Brain pericyte (primary cell): ENCODE results near the gene RPS6KA6.
"Not testable (repeated sequence)": the region's sequence is repeated elsewhere in the genome, so short reads cannot be mapped to it uniquely, and the experiment has no call there.

ENCODE experiments used
- DNase-seq: peaks from one replicate; pipeline ENCODE4 v3.0.0-alpha.2; 2012; ENCODE audit warnings: low read depth, low spot score

Gene RPS6KA6

DNA sequence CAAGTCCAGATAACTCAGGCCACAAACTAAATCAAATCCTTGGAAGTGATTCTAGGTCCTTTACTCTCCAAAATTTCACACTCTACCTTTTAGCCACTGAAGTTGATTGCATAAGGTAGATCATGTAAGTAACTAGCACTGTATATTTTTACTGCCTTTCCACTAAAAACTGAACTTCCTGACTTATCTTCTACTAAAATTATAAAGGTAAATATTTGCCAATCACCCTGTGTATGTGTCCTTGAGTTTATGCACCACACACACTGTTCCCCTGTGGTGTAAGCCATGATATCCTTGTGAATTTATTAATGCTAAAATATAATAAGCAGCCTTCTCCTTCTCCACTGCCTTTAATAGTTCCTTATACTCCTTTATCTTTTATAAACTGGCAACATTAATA, 25.6 kb downstream of the RPS6KA6 start:
- DNase-seq, result no peak

- DNase-seq, result no peak
These were observed 26.4 kb downstream of the RPS6KA6 start for GRCh38 chrX:84161641-84162040.

DNA sequence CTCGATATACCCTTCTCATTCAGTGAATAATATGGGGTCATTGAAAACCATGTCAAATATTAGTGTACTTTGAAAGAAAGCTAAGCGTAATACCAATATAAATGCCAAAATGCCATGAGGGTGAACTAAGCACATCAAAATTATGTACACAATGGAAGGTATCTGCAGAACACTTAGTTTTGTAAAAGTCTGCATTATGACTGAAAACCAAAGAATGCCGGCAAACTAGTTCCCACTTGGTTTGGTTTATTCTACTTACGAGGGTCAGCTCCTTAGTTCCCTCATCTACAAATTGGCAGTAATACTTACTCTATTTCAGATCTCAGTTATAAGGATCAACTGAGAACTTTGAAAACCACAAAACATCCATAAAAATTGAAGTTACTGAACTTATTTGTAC, 27.3 kb downstream of the RPS6KA6 start:
- no peak for DNase-seq

GRCh38 chrX:84156821-84157220, 31.2 kb downstream of the RPS6KA6 start:
- DNase-seq, result no peak

DNA sequence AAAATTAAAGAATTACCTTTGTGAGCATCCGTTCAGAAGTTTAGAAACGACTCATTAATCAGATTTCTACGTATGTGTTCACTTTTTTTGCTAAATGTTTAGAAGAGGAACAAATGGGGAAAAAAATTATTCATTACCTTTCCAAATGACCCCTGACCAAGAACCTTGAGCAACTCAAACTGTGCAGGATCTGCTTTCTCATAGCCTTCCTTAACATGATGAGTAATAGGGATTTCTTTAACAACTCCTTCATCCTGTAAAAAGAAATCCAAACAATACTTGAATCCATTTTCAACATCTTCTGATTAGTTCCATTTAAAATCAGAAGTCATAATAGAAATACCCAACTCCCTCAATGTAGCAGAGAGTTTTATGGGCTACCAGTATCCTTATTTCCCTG, 32.1 kb downstream of the RPS6KA6 start:
- no peak for DNase-seq

DNA sequence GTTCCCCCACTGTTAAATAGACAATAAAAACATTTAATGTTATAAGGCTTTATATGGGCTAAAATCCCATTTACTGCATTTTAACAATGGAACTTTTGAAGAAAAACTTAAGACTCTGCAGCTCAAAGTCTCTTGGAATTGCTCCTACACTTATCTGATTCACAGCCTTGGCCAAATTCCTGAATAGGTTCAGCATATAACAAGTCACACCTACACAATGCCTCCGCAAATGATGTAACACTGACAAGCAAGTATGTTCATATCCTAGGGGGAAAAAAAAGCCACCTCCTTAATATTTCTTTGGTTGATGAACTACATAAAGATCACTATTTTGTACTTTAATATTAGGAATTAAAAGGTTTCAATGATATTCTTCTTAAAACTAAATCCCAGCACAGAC, 34.5 kb downstream of the RPS6KA6 start:
- no peak for DNase-seq

GRCh38 chrX:84144991-84145390, 43.0 kb downstream of the RPS6KA6 start:
- no peak for DNase-seq

DNA sequence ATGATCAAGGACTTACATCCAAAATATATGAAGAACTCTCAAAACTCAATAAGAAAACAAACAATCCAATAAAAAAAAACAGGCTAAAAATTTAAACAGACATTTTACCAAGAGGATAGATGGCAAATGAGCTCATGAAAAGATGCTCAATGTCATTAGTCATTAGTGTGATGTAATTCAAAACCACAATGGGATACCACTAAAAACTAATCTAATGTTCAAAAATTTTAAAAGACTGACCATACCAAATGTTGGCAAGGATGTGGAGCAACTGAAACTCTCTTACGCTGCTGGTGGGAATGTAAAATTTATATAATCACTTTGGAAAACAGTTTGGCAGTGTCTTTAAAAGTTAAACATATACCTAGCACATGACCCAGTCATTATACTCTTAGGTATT, 43.7 kb downstream of the RPS6KA6 start:
- no peak for DNase-seq

DNA sequence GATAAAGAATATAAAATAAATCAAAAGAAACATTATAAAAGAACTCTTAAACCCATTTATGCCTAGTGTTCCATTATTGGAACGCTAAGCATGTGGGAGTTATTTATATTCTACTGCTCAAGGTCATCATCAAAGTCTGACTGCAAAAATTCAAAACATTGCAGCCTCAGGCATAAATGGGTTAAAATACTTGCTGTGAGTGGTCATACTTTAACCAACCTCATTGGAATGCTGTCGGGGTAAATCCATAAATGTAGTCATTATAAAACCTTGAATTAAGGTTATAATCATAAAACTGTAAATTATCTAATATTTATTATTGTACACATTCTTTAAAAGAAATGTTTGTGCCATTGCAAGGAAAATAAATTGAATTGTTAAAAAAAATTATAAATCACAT, 55.0 kb downstream of the RPS6KA6 start:
- DNase-seq, result no peak

DNA sequence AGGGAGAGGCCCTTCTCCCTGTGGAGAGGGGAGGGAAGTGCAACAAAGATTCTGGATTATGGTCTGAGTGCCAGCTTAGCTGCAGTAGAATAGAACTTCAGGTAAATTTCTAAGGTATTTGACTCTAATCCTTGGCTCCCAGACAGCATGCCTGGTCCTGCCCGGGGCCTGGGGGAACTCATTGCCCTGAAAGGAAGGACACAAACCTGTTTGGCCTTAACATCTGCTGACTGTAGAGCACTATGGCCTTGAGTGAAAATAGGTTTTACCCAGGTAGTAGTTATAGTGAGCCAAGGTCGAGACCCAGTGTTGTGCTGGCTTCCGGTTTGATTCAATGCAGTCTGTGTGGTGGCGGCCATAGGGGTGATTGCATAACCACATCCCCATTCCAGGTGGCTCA, 64.4 kb downstream of the RPS6KA6 start:
- DNase-seq, result no peak

GRCh38 chrX:84118769-84119168, 69.2 kb downstream of the RPS6KA6 start:
- DNase-seq, result no peak

- DNase-seq, result no peak
These were observed 69.7 kb downstream of the RPS6KA6 start for GRCh38 chrX:84118315-84118714.

DNA sequence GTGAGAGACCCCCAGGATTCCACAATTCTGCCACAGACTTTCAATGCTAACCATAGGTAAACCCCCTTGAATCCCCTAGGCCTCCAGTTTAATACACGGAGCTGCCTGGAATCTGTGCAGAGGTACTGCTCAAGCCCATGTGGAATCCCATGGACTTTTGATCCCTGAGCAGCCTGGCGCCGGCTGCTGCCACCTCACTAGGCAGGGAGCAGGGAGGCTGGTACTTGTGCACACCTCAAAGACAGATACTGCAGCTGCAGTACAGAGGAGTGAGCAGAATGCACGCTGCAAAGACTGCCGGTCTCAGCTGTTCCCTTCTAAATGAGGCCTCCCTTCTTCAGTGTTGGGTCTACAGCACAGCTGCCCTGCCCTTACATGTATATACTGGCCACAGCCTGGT, 79.4 kb downstream of the RPS6KA6 start:
- no peak for DNase-seq

DNA sequence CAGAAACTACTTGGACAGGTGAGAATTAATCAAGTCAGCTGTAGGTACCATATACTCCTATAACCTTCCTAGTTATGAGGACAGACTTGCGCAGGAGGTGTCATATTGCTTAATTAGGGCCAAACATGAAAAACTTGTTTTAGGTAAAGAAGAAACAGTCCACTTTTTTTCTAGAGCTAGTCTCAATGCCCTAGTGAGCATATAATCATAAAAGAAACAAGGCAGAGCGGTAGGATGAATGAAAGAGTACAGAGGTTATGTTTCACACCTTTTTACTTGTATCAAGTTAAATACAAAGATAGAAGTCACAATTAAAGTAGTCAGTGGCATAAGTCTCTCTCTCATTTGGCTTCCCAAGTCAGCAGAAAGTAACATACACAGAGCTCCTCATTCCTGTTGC, 88.9 kb downstream of the RPS6KA6 start:
- DNase-seq, result no peak

DNA sequence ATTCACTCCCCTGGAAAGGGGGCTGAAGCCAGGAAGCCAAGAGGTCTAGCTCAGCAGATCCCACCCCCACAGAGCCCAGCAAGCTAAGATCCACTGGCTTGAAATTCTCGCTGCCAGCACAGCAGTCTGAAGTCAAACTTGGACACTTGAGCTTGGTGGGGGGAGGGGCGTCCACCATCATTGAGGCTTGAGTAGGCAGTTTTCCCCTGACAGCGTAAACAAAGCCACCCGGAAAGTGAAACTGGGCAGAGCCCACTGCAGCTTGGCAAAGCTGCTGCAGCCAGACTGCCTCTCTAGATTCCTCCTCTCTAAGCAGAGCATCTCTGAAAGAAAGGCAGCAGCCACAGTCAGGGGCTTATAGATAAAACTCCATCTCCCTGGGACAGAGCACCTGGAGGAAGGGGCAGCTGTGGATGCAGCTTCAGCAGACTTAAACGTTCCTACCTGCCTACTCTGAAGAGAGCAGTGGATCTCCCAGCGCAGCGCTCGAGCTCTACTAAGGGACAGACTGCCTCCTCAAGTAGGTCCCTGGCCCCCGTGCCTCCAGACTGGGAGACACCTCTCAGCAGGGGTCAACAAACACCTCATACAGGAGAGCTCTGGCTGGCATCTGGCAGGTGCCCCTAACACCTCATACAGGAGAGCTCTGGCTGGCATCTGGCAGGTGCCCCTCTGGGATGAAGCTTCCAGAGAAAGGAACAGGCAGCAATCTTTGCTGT, 108.4 kb downstream of the RPS6KA6 start:
- DNase-seq, result not testable (repeated sequence)

DNA sequence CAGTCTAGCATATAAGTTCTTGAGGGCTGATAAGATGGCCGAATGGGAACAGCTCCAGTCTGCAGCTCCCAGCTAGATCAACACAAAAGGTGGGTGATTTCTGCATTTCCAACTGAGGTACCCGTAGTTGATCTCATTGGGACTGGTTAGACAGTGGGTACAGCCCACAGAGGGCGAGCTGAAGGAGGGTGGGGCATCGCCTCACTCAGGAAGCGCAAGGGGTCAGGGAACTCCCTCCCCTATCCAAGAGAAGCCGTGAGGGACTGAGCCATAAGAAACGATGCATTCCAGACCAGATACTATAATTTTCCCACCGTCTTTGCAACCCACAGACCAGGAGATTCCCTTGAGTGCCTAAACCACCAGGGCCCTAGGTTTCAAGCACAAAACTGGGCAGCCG, 109.0 kb downstream of the RPS6KA6 start:
- DNase-seq, result no peak

DNA sequence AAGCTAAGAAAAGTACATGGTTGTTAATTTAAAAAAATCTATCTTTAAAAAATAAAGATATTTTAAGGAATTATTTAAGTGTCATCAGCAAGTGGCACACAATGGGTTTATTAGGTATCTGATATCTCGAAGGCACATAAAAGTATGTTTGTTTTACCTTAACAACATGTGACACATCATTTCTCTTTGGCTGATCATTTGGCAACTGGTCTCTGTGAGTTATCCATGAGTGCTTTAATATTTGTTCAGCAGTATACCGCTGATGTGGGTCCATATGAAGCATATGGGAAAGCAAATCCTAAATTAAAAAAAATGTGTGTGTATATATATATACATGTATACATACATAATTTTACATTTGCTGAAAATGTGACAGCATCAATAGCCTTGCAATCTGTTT, 123.2 kb downstream of the RPS6KA6 start:
- no peak for DNase-seq

DNA sequence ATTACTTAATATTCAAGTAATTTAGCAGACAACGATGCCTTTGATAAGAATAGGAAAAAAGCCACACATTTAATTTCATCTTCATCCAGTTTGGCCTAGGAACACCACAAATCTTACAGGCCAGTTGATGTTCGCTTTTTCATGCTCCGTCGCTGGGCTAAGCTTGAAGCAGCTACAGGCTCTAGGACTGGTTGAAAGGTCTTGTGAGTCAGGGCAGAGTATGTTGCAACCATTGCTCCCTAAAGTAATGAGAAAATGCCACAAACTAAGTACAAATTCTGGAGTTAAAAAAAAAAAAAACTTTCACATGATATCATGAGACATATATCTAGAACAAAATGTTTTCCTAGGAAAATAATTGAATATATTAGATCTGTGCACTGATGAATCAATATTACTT, 123.8 kb downstream of the RPS6KA6 start:
- no peak for DNase-seq

GRCh38 chrX:84047339-84047738, 140.7 kb downstream of the RPS6KA6 start:
- DNase-seq, result no peak

GRCh38 chrX:84046403-84046984, 141.5 kb downstream of the RPS6KA6 start:
- DNase-seq, result no peak

GRCh38 chrX:84044051-84044450, 143.9 kb downstream of the RPS6KA6 start:
- no peak for DNase-seq
